GM10248 (cell line): ENCODE measurements around the gene OTOP3.

Experiments used
- CTCF ChIA-PET: fragments of 300-600 bp; sonication (Branson Sonifier 250); formaldehyde crosslinking; extraction: SDS; loops from one replicate; lab custom pipeline; 2021; ENCODE audit warnings: antibody characterized with exemption; lab: Yijun Ruan, JAX
- POLR2A ChIA-PET: fragments of 350-650 bp; sonication (Branson Sonifier 250); formaldehyde crosslinking; extraction: SDS; loops from one replicate; lab custom pipeline; 2020; ENCODE audit warnings: antibody characterized with exemption; lab: Yijun Ruan, JAX
- DNase-seq: peaks from one replicate; pipeline ENCODE4 v3.0.0; 2012; ENCODE audit errors: extremely low spot score
- CTCF ChIP-seq: IDR thresholded peaks from 2 replicates; pipeline ENCODE4 v1.5.1; 2012; ENCODE audit warnings: mild to moderate bottlenecking, low read depth; ENCODE audit errors: extremely low read depth, missing control alignments, control extremely low read depth

Gene OTOP3

GRCh38 chr17:74928786-74929185 is 6.9 kb upstream of the OTOP3 start:
- no peak for TF ChIP-seq CTCF
- POLR2A ChIA-PET = no interaction called here
- CTCF ChIA-PET = interaction anchor here (1.4 to 17.8 kb wide), 2 partner anchors 30 to 311 kb away, joined by 3 to 390 read pairs; no protein-coding TSS in a partner anchor
- no peak for DNase-seq

- no peak for DNase-seq
- ChIA-PET CTCF (interaction anchor here (1.2 to 17.8 kb wide), 2 partner anchors 9 to 28 kb away, joined by 5 to 390 read pairs; no protein-coding TSS in a partner anchor), POLR2A (no interaction called here)
- no peak for TF ChIP-seq CTCF
Observed at GRCh38 chr17:74930535-74931036, 5.1 kb upstream of the OTOP3 start.

GRCh38 chr17:74935048-74935447 is 650 bp upstream of the OTOP3 start:
- ChIA-PET CTCF (interaction anchor here (1.0 to 17.8 kb wide), 2 partner anchors 10 to 24 kb away, joined by 4 to 390 read pairs; no protein-coding TSS in a partner anchor), POLR2A (no interaction called here)
- no peak for TF ChIP-seq CTCF
- DNase-seq = no peak

GRCh38 chr17:74936470-74936799 is 737 bp downstream of the OTOP3 start:
- no peak for TF ChIP-seq CTCF
- DNase-seq = no peak
- ChIA-PET POLR2A (no interaction called here), CTCF (interaction anchor here (1.3 to 4.4 kb wide), 2 partner anchors 21 to 199 kb away, joined by 3 to 24 read pairs; no protein-coding TSS in a partner anchor)

GRCh38 chr17:74937064-74938051 is 1.7 kb downstream of the OTOP3 start:
- POLR2A ChIA-PET = no interaction called here
- no peak for TF ChIP-seq CTCF
- CTCF ChIA-PET = interaction anchor here (0.9 to 4.4 kb wide), 4 partner anchors 14 to 200 kb away, joined by 3 to 24 read pairs (median 5); partner anchors contain the start of gene OTOP2
- DNase-seq = no peak

- no peak for TF ChIP-seq CTCF
- no peak for DNase-seq
- ChIA-PET POLR2A (interaction anchor here (0.6 to 0.7 kb wide), 2 partner anchors 16 to 293 kb away, joined by 3 read pairs; no protein-coding TSS in a partner anchor), CTCF (interaction anchor here (1.3 to 4.4 kb wide), 6 partner anchors 7 to 22 kb away, joined by 5 to 24 read pairs (median 7); partner anchors contain the start of gene OTOP2)
Observed at GRCh38 chr17:74938194-74938950, 2.7 kb downstream of the OTOP3 start.
